A673 (cell line): ENCODE data around the gene XAB2.

Experiments used
- EZH2 ChIP-seq: fragments of 200-600 bp; sonication (generic); IDR thresholded peaks from 2 replicates; pipeline ENCODE4 v1.6.1; 2017; ENCODE audit warnings: borderline replicate concordance, low read depth, mild to moderate bottlenecking, mixed read lengths, antibody characterized with exemption, low read length; ENCODE audit not compliant: poor library complexity, severe bottlenecking
- TF ChIP-seq, protein P1 (sequence below): fragments of 300-800, 200-600 bp; sonication (generic); conservative IDR thresholded peaks from 2 replicates; pipeline ENCODE4 v1.5.1; 2017; ENCODE audit warnings: low read depth, mild to moderate bottlenecking, antibody characterized with exemption, low read length, moderate library complexity, mixed read lengths

- TF ChIP-seq EZH2 = no peak
- TF ChIP-seq, protein P1, sequence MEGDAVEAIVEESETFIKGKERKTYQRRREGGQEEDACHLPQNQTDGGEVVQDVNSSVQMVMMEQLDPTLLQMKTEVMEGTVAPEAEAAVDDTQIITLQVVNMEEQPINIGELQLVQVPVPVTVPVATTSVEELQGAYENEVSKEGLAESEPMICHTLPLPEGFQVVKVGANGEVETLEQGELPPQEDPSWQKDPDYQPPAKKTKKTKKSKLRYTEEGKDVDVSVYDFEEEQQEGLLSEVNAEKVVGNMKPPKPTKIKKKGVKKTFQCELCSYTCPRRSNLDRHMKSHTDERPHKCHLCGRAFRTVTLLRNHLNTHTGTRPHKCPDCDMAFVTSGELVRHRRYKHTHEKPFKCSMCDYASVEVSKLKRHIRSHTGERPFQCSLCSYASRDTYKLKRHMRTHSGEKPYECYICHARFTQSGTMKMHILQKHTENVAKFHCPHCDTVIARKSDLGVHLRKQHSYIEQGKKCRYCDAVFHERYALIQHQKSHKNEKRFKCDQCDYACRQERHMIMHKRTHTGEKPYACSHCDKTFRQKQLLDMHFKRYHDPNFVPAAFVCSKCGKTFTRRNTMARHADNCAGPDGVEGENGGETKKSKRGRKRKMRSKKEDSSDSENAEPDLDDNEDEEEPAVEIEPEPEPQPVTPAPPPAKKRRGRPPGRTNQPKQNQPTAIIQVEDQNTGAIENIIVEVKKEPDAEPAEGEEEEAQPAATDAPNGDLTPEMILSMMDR = no peak
These were observed at the start of gene XAB2, which contains the start of gene PET100 for GRCh38 chr19:7629347-7630054.
